ENCODE measurements around the gene KCNQ2. TPM values are rescaled to one million over a fixed set of nuclear protein-coding genes. Genes with fewer than 3 reads are reported as not detected.

Gene KCNQ2
- total and polyA plus RNA-seq, 10 of the 15 experiments (the other 5 are each of a cell fraction or from before 2014, with no cell fraction given) = 0.06 to 0.49 (median 0.26) TPM; not detected in 7

- FAIRE-seq = no peak
- TF ChIP-seq GABPA (IDR thresholded peaks at IDR 0.05; ENCODE audit: low read depth) (no peak), CHD4 (IDR thresholded peaks at IDR 0.05) (no peak), ELK1 (IDR thresholded peaks at IDR 0.05; ENCODE audit: low read depth, low read length) (no peak), ZNF384 (IDR thresholded peaks at IDR 0.05; ENCODE audit: borderline replicate concordance, low read depth, low read length) (no peak), MLLT1 (IDR thresholded peaks at IDR 0.05) (no peak), ATF2 (IDR thresholded peaks at IDR 0.05; ENCODE audit: low read length) (no peak), CEBPZ (IDR thresholded peaks at IDR 0.05; ENCODE audit: low read depth, low read length) (no peak), CHD1 (IDR thresholded peaks at IDR 0.05; ENCODE audit: low read depth, low read length) (no peak), ESRRA (IDR thresholded peaks at IDR 0.05; ENCODE audit: low read length) (no peak), SIX5 (IDR thresholded peaks at IDR 0.05; ENCODE audit: low read depth, low read length, severe bottlenecking) (no peak), IKZF2 (IDR thresholded peaks at IDR 0.05) (no peak)
Observed at GRCh38 chr20:63507083-63507743, 34.8 kb upstream of the KCNQ2 start.

More at GRCh38 chr20:63507083-63507743, 34.8 kb upstream of the KCNQ2 start:
- SMC1A ChIA-PET (ENCODE audit: uncharacterized antibody, unreplicated experiment) = no interaction called here
- BruUV-seq (replicated peaks) = no TSS peak
- Histone ChIP-seq H3K9me3 (replicated peaks; ENCODE audit: control insufficient read depth, insufficient read depth, low read length) (no peaks in the 10 kb centered on the region; the same call in 2 of the 3 replicates), H3K27ac (ENCODE audit: control insufficient read depth, insufficient read depth) (no peak overlapping the region), H3K27me3 (replicated peaks in 1 of 2; ENCODE audit: control insufficient read depth in 2 of 2, insufficient read depth in 2 of 2, low read length in 1 of 2) (no peaks in the 10 kb centered on the region; a peak in 1 of 4 replicates), H3K4me1 (ENCODE audit: control insufficient read depth, insufficient read depth, low read length) (no peaks in the 10 kb centered on the region), H3K36me3 (ENCODE audit: control insufficient read depth in 2 of 2, insufficient read depth in 2 of 2, low read length in 1 of 2) (no peaks in the 10 kb centered on the region), H3K9ac (ENCODE audit: control insufficient read depth, insufficient read depth, low read length) (no peak overlapping the region), H3K4me3 (no peak overlapping the region), H3K79me2 (ENCODE audit: control insufficient read depth, insufficient read depth, low read length) (no peaks in the 10 kb centered on the region), H2AFZ (ENCODE audit: control insufficient read depth, low read depth, low read length) (no peak overlapping the region), H3K4me2 (ENCODE audit: control insufficient read depth, insufficient read depth) (no peak overlapping the region), H4K20me1 (ENCODE audit: control insufficient read depth, insufficient read depth) (no peaks in the 10 kb centered on the region)
- ATAC-seq = no peak
- POLR2A ChIA-PET = no interaction called here
- CTCF ChIA-PET = no interaction called here
- no peak for DNase-seq (ENCODE audit: low read depth, low spot score)
- intact Hi-C loops (cut with micrococcal nuclease; ENCODE audit: unreplicated experiment) = no loop called here
- whole genome bisulfite sequencing (ENCODE audit: insufficient coverage, insufficient replicate concordance, low lambda C conversion rate, missing lambda C conversion rate) = 42% methylated on average over 30 of the region's 30 CpGs
- RAD21 ChIA-PET (ENCODE audit: unreplicated experiment) = no interaction called here
- in situ Hi-C loops (cut with MboI) = no loop called here
